GM21381 (cell line): Measurements from ENCODE around the gene SGCG.
"Not testable (repeated sequence)": the region's sequence is repeated elsewhere in the genome, so short reads cannot be mapped to it uniquely, and the experiment has no call there.

Source experiments
- ATAC-seq: cut with Tn5 transposase; IDR thresholded peaks from one replicate; pipeline ENCODE4 v1.9.1; 2021; ENCODE audit warnings: mild to moderate bottlenecking, moderate library complexity; ENCODE audit not compliant: unreplicated experiment

SGCG gene

GRCh38 chr13:23205807-23206206 is 25.0 kb downstream of the SGCG start:
- no peak for ATAC-seq

GRCh38 chr13:23212671-23213070 is 31.9 kb downstream of the SGCG start:
- ATAC-seq, result no peak

DNA sequence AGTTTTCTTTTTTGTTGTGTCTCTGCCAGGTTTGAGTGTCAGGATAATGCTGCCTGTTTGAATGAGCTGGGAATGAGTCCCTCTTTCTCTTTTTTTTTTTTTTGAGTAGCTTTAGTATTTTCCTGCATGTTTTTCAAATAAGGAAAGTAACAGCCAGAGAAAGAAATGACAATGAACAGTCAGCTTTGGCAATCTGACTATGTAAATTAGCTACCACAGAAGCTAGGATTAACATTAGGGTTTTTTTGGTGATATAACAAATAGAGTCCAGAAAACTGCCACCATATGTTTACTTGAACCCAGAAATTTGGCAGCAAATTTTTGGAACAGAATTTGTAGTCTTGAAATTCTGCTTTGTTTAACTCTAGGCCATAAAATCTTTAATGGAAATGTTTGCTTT is 50.5 kb downstream of the SGCG start:
- no peak for ATAC-seq

DNA sequence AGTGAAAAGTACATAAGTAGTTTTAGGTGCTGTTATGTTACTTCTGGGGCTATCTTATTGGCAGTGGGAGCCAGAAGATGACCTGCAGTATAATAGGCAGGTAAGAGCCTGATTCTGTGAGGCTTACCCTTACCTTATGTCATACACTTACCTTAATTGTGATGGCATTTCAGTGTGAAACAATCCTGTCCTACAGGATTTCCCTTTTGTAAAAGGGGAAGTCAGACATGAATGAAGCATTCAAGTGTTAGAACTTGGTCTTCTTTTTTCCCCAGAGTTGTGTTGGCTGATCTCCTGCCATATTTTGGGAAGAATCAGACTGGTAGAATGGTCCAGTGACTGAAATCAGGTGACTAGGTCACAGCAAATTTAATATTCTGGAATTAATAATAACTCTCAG is 55.2 kb downstream of the SGCG start:
- no peak for ATAC-seq

DNA sequence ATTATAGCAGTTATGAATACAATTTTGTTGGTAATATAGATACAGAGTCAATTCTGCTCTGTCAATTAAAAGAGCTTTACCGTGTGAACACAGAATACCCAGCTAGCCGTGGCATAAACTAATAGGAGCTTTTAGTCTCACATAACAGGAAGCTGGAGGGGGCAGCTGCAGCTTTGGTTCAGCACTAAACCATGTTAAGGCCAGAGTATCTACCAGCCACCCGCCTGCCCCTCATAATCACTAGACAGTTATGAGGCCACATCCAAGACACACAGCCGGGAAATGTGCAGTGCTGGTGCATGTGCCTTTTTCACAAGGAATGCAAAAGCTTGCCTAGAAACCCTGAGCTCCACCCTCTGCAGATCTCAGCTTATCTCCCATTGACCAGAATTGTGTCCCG is 62.3 kb downstream of the SGCG start:
- ATAC-seq, result no peak

DNA sequence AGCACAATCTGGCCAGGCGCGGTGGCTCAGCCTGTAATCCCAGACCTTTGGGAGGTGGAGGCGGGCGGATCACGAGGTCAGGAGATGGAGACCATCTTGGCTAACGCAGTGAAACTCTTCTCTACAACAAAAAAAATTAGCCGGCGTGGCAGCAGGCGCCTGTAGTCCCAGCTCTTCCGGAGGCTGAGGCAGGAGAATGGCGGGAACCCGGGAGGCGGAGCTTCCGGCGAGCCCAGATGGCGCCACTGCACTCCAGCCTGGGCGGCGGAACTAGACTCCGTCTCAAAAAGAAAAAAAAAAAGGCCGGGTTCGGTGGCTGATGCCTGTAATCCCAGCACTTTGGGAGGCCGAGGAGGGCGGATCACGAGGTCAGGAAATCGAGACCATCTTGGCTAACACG is 67.6 kb downstream of the SGCG start:
- not testable (repeated sequence) for ATAC-seq

DNA sequence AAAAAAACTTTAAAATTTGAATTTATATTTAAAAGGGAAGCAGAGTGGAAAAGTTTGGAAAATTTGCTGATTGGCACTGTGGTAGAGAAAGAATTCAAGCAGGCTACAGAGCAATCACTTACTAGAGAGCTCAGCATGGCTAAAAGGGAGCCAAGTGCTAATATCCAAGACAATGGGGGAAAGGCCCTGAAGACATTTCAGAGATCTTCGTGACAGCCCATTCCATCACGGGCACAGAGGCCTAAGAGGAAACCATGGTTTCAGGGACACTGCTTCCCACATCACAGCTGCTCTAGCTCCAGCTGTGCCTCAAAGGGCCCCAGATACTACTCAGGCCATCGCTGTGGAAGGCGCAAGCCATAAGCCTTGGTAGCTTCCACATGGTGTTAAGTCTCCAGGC is 73.7 kb downstream of the SGCG start:
- no peak for ATAC-seq

GRCh38 chr13:23267571-23267970 is 86.8 kb downstream of the SGCG start:
- ATAC-seq, result no peak

DNA sequence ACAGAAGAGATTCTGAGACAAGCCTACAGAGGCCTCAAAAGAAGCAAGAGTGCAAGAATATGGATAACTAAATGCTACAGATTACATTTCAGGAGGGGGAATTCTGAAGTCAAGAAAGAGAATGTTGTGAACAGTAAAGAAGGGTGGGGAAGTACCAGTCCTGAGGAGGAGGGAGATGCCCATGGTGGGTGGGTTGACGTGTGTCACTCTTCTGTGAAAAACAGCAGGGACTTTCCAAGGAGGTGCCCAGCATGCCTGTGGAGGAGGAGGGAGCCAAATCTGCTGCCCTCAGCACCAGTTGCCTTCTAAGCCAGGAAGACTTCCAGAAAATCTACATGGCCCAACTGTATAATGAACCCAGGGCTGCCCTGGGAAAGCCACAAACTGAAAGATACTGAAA is 87.7 kb downstream of the SGCG start:
- ATAC-seq, result peak; percentile 91

- ATAC-seq, result no peak
Measured at GRCh38 chr13:23271331-23271730, 90.6 kb downstream of the SGCG start.

- no peak for ATAC-seq
Measured at GRCh38 chr13:23273498-23273897, 92.7 kb downstream of the SGCG start.

GRCh38 chr13:23279321-23279720 is 98.5 kb downstream of the SGCG start:
- no peak for ATAC-seq

DNA sequence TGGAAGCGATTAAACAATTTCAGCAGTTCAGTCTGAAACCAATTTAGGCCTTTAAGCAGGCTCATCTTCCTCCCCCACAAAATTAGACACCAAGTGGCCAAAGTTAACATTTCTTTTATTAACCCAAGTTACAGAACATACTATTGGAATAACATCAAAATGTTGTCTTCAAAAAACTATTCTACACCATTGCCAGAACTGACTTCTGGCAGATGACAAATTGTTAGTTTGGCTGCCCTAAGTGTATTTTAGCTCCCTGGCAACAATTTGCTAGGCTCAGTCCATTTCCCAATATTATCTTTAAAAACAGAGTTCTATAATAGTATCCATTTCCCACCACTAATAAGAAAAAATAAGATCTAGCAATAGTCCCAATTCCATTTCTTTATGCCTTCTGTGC is 107.8 kb downstream of the SGCG start:
- no peak for ATAC-seq

DNA sequence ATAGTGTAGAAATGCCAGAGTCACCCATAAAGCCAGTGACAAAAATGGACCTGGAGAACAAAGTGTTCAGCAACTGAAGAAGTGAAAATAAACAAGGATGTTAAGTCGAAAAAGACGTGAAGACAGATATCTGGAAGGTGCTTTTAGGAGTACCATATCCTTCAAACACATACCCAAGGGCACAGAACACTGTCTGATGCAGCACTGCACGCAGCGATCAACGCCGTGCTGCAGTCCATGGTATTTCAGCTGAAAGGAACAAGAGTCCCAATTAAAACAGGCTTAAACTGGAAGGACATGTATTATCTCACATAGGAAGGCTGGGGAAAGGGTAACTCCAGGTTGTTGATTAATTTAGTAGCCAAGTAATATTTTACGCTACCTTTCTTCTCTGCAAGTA is 108.2 kb downstream of the SGCG start:
- no peak for ATAC-seq

DNA sequence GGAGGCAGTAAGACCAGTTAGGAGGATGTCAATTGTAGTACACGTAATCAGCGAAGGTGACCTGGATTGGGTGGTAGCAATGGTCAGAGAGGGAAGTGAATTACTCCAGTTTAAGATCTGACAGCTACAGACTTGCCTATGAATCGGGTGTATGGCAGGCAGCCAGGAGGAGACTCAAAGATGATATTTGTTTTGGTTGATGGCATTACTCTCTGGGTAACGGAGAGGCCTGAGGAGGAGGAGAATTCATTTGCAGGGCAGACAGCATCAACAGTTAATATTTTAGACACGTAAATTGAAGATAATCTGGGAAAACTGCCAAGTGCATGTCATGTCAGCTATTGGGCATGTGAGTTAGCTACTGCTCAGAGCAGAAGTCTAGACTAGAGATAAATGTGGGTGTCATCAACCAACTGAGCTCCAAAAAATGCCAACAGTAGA is 109.2 kb downstream of the SGCG start:
- ATAC-seq, result no peak

DNA sequence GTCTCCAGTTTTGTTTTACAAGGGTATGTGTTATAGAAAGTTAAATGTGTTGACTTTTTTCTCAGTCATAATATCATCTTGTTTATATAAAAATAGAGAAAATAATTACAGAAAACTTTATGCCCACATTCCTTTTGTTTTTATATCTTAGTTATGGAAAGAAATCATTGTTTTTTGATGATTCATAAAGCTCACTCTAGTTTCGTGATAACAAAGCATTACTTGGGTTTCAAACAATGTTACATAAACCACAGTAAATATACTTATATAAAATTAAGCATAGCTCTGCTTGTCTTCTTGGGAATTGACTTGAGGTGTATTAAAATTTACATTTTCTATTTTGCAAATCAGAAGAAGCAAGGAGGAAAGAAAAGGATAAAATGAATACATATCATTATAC is 111.8 kb downstream of the SGCG start:
- ATAC-seq, result no peak

GRCh38 chr13:23314837-23315236 is 134.1 kb downstream of the SGCG start:
- ATAC-seq, result not testable (repeated sequence)

DNA sequence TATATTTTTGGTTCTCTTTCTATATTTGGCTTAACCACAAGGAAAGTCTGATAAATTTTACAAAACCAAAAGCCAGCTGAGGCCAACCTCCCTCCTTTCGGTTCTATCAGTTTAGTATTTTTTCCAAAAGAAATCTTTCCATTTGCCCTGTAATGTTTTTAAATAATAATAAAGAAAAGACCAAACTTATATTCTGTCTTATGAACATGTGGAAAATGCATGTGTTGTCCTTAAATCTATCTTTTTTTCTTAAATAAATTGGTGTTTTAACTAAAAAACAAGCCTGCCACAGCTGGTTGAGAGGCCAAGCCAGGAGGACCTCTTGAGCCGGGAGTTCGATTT is 139.1 kb downstream of the SGCG start:
- ATAC-seq, result no peak

DNA sequence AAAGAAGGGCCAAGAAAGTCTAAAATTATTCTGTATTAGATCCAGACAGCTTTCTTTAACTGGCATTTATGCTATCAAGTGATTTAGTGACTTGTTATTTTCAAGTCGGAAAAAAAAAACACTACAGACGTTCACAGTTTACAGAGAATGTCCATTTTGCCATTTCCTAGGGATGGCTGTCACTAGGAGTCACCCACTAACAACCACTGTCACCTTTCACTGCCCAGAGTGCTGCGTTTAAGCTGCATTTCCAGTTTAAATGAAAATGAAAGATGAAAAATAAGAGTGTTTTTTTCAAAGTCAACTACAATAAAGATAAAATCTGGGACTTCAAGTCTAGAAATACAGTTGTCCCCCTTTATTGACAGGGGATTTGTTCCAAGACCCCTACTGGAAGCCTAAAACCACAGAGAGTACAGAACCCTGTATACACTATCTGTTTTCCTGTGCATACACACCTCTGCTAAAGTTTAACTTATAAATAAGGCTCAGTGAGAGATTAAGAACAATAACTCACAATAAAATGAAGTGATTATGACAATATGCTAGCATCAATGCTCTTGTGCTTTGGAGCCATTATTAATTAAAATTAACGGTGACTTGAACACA is 140.3 kb downstream of the SGCG start:
- peak; percentile 15 for ATAC-seq

- peak; percentile 85 for ATAC-seq
Measured at GRCh38 chr13:23321535-23322241, 140.9 kb downstream of the SGCG start.

DNA sequence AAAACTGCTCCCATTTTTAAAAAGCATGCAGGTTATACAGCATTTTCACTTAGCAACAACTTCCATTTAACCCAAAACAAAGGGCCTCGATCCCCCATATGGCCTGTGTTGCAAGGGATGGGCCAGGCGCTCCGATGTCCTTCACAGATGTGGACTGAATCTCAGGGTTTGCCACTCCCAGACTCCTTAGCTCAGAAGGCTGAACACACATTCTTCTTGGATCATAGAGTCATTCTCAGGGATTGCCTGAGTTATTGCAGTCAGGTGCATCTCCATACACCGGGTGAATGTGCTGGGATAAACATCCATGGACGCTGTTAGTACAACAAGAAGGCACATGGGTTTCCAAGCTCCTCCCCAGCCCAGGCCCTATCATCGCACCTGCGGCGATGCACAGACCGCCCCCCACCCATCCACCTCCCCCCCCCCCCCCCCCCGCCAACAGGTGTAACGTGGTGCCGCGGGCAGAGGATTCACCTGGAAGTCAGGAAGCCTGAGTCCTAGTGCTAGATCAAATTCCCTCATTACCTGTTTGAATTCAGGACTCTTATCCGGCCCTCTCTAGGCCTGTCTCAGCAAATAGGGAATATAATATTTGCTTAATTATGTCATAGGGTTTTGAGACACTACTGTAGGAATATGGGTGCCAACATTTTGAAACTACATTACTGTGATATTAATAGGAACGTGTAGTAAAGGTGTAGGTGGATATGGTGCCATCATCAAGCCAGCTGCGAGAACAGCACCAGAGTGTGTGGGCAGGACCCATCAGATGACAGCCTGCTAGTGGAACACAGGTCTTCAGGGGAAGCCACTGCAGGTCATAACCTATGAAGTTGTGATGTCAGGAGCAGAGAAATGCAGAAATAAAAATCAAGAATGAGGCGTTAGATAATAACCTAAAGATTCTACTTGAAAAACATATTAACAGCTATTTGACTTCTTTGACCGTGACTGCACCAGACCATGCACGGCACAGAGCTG is 141.9 kb downstream of the SGCG start:
- ATAC-seq, result no peak
